Measurements from ENCODE around the gene HNRNPM.

DNA sequence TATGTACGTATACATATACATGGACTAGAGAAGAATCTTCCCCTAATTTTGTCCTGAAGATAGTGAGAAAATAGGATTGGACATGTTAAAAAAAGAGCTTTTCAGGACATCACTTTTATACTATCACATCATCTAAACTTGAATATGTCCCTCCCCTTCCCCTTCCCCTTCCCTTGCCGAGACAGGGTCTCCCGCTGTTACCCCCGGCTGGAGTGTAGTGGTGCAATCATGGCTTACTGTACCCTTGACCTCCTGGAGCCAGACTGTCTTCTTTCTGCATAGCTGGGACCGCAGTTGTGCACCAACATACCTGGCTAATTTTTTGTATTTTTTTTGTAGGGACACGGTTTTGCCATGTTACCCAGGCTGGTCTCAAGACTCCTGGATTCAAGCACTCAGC is 6.6 kb downstream of the HNRNPM start:
- TF ChIP-seq POLR2A (IDR thresholded peaks at IDR 0.05) (no peak), POLR2AphosphoS5 (IDR thresholded peaks at IDR 0.05) (no peak)
- TF ChIP-seq, protein P1, sequence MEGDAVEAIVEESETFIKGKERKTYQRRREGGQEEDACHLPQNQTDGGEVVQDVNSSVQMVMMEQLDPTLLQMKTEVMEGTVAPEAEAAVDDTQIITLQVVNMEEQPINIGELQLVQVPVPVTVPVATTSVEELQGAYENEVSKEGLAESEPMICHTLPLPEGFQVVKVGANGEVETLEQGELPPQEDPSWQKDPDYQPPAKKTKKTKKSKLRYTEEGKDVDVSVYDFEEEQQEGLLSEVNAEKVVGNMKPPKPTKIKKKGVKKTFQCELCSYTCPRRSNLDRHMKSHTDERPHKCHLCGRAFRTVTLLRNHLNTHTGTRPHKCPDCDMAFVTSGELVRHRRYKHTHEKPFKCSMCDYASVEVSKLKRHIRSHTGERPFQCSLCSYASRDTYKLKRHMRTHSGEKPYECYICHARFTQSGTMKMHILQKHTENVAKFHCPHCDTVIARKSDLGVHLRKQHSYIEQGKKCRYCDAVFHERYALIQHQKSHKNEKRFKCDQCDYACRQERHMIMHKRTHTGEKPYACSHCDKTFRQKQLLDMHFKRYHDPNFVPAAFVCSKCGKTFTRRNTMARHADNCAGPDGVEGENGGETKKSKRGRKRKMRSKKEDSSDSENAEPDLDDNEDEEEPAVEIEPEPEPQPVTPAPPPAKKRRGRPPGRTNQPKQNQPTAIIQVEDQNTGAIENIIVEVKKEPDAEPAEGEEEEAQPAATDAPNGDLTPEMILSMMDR (IDR thresholded peaks at IDR 0.05), result no peak
